Measurements from ENCODE around the gene PAK6.
A peak's percentile ranks its signal among the peaks of the same experiment; 100 is the strongest.

PAK6 gene

DNA sequence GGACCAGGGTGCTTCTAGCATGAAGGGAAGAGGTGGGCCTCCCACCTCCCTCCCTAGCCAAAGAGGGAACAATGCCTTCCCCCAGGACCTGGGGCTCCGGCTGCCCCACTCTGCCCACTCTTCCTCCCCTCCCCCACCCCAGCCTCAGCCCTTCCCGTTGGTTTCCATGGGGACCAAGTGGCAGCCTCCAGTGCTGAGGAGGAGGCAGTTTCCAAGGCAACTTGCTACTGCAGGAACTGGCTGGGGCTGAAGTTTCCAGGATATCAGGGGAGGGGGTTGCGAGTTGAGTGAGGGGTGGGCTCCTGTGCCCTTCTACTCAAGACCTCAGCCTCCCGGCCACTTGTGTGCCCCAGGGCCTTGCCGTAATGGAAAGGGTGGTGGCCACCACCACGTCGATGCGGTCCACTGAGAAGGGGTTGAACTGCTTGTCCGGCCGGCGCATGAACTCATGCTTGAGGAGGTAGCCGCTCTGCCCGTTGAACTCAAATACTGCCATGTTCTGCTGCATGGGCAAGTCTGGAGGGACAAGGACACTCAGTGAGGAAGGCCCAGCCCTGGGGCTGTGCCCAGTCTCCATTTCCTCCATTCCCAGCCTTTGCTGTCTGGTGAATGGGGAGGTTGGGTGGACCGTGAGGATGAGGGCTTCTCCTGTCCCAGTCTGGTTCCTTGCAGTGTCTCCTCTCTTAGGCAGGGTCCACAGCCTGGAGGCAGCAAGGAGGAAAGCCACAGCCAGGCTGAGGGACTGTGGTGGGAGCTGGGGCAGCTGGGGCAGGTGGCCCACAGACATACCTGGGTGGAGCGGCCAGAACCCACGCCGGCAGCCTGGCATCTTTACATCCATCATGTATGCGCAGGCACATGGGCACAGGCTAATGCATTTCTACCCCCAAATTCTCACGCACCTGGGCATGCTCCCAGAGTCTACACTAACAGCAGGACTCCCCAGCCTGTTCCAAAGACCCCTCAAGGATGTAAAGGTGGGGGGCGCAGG is 55.3 kb downstream of the PAK6 start:
- no peak for DNase-seq

GRCh38 chr15:40295297-40295696 is 56.4 kb downstream of the PAK6 start:
- no peak for DNase-seq

GRCh38 chr15:40295877-40296560 is 57.2 kb downstream of the PAK6 start:
- no peak for DNase-seq

GRCh38 chr15:40296561-40297230 is 57.8 kb downstream of the PAK6 start:
- DNase-seq = no peak

DNA sequence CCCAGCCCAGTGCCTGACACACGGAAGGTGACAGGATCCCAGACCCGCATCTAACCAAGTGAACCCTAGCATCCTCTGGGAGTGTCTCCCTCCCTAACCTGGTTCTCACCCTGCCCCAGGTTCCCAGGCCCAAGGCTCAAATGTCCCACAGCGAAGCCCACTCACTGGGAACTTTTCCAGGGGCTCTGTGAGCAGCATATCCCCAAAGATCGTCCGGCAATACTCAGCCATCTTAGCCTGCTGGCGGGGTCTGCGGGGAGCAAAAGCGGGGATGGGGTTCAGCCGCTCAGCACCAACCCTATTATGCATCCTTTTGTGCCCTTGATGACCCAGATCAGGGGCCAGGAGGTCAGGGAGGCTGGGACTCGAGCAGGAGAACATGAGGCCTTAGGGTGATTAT is 58.5 kb downstream of the PAK6 start:
- DNase-seq = no peak

GRCh38 chr15:40298216-40298935 is 59.5 kb downstream of the PAK6 start:
- no peak for DNase-seq

GRCh38 chr15:40300367-40300766 is 61.5 kb downstream of the PAK6 start:
- DNase-seq = no peak

DNA sequence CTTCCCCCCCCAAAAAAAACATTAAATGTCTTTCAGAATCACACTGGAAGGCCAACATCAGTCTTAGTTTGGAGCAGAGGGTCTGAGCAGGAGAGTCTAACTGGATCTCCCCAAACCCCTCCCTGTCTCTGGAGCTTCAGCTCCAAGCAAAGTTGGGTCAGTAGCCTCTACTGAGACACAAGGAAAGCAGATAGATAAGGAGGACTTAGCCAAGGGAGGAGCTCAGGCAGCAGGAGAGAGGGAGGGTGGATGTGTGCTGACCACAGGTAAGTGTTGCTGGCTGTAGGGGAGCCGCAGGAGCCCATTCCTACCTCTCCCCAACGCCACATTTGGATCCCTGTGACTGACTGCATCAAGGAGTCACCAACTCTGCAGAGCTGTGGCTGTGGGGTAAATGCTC is 61.9 kb downstream of the PAK6 start:
- DNase-seq = no peak

DNA sequence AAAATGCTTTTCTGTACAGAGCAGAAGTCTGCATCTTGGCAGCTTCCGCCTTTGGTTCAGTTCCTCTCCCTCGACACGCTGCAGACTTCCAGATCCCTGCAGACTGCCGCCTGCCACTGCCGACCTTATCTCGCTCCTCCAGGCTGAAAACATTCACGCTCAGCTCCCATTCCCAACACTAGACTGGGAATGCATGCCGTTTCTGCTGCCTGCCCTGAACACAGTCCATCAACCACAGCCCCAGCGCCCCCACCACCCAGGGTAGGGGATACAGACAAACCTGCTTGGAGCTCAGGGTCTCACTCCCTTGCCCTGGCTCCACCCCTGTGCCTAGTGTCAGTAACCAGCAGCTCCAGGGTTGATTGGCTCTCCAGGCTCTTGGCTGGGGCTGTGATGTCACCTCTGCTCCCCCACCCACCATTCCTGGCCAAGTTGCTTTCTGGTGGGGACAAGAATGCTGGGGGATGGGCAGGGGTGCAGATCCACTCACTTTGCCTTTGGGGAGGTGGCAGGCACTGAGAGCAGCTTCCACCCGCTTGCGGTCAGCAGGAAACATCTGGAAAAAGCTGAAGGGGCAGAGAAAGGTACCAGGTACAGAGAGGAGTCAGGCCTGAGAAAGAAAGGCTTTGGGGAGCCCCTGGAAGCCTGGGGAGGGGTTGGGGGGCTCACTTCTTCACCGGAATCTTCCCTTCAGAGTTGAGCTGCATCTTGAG is 62.8 kb downstream of the PAK6 start:
- DNase-seq = no peak

- DNase-seq = no peak
These were observed 63.5 kb downstream of the PAK6 start for GRCh38 chr15:40302288-40302886.

DNA sequence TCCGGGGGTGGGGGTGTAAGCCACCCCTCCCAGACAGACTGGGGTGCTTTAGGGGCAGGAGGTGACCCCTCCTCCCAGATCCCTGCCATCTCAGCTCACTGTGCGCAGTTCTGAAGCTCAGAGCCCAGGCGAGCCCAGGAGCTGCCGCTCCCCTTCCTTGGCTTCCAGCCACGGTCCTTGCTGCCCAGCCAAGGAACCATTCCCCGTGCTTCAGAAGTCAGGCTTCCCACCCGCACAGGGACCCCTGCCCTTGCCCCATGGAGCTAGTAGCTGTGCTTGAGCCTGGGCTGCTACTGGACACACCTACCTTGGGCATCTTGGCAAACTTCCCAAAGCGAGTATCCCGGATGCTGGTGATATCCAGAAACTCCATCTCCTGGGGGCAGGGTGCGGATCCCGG is 64.1 kb downstream of the PAK6 start:
- no peak for DNase-seq

DNA sequence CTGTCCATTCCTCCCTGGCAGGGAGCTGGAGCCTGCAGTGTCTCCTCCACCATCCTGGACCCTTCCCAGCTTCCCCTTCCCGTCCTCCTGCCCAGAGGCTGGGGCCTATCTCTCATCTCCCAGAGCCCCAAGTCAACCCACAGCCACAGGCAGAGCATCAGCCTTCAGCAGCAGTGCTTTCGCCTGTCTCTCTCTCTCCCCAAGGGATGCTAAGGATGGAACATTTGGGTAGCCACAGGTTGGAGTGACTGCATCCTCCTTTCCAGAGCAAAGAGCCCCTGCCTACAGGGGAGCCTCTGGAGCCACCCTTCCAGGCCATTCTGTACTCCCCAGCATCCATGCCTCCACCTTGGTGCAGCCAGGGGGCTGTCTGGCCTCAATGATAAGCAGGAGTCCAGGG is 64.7 kb downstream of the PAK6 start:
- DNase-seq = no peak

GRCh38 chr15:40305281-40305680 is 66.4 kb downstream of the PAK6 start:
- no peak for DNase-seq

DNA sequence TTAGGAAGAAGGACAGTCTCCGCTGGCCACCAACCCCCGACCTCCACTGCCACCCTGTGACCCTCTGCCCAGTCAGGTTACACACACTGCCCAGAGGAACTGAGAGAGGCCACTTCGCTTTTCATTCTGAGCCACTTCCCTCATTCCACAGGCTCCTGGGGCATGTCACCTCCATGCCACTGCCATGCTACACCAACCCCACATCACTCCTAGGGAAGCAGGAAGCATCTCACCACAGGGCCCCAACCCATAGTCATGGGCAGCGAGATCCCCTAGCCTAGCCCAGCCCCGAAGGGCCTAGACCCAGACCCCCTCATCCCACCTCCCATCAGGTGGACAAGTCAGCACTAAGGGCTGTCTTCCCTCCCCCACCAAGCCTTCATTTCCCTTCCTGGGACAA is 67.5 kb downstream of the PAK6 start:
- peak; percentile 17 for DNase-seq

DNA sequence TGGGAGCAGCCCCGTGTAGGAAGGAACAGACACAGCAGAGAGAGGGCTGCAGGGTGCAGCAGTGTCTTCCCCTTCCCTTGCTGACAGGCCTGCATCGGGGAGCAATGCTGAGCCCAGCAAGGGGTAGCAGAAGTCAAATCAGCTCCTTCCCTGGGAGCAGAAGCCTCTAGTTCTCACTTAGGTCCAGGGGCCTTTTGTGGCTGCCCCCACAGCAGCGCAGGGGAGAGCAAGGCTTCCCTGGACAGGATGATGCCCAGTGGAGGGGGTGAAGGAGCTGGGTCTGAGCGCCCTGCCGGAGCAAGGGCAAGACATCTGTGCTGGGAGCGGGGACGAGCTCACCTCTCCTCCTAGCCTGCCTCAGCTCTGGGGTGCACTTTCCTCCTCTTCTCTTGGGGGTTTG is 68.0 kb downstream of the PAK6 start:
- no peak for DNase-seq

DNA sequence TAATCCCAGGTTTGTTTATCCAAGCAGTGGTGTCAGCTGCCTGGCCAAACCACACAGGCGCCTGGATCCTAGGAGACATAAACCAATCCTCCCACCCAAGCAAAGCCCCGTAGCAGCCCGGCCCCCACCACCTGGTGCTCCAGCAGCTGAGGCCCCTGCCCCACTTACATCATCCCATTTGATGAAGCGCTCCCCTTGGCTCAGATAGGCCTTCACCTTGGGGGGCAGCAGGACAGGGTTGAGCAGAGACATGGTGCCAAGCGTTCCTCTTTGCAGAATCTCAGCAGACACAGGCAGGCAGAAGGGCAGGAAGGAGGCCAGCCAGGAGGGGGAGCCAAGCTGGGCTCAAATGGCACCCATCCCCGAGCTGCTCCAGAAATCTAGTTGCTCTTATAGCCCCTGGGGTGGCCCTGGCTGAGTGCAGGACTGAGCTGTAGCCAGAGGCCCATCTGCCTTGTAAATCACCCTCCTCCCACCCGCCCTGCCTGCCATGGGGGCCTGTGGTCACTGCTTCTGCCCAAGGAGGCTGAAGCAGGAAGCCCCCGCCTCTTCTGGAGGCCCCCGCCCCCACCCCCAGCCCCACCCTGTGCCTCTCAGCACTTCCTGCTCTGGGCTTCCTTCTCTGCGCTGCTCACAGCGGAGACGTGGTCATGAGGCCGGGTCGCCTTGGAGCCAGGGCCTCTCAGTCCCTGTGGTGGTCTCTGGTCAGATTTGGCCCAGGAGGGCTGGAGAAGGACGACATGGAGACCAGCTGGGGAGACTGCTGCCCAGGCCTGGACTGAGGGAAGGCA is 68.8 kb downstream of the PAK6 start, which contains the start of gene PLCB2:
Gene PLCB2 (minus strand): TSS at position 515 of the 791 bp plus-strand sequence. CDS start 263 bp downstream, at position 252.
- DNase-seq = peak; percentile 65

DNA sequence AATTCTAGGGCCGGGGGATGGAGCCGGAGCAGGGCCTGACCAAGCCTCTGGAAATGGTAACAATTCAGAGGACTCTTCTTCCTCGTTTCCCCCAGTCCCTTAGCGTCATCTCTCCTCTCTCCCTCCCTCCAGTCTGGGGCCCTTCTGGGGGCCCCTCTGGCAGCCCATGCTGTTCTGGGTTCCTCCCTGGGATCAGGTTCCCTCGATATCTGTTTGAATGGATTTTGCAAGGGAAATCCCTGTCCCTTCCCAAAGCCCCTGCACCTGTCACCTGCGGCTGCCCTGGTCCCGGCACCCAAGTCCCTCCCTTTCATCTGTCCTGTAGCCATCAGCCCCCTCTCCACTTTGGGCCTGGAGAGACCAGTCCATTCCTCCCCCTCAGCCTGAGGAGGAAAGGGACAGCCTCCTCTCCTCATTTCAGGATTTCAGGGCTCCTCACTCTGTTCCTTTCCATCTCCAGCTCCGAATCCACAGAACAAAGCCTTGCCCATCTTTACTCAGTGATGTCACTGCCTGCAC is 70.5 kb downstream of the PAK6 start:
- DNase-seq = no peak

DNA sequence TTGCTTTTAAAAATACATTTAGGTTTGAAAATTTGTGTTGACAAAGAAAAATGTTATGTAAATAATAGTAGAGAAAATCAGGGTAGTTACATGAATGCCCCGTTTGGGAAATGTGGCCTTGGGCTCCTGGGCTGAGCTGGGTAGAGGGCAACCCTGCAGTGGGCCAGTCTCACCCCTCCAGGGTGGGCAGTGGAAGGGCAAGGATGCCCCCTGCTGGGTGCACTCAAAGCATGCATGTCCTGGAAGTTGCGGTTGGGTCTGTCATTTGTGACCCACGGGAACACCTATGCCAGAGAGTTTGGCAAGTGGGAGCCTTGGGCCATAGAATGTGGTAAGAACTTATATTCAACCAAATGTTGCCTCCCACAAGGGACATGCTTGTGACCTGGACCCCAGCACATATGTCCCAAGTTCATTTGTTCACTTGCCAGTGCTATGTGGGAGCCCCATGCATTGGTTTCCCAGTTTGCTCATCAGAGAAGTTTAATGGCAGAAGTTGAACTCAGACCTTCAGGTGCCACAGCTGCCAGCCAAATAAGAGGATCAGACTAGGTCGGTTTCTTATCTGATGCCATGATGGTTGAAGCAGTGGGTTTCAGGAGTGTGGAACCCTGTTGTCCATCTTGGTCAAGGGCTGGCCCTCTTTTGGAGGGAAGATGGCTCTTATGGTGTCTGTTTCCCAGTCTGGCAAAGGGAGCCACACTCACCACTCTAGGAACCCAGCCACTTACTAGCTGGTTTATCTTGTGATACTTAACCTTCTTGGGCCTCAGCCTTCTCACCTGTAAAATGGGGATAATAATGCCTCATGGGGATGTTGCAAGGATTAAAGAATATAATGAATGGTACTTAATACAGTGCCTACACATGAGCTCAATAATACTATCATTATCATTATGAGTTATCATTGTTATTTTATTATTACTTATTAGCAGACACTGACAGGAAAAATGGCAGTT is 71.4 kb downstream of the PAK6 start:
- DNase-seq = peak; percentile 64

- no peak for DNase-seq
These were observed 72.1 kb downstream of the PAK6 start for GRCh38 chr15:40310993-40311392.

Data from CD4-positive, alpha-beta T cell treated with Interferon gamma for 1 hour (primary cell).